IMR-90 (cell line): ENCODE results near the gene FUBP3. TPM values are rescaled to one million over a fixed set of nuclear protein-coding genes. Genes with fewer than 3 reads are reported as not detected.

ENCODE experiments used
- ATAC-seq: fragments of 200-7000 bp; cut with Tn5 transposase; 2 replicates; pipeline ENCODE4 v1.9.1; 2020; ENCODE audit warnings: low read depth, mild to moderate bottlenecking, moderate library complexity
- BruUV-seq: library from RNA; stranded (reverse); fragments of 400-500 nt; replicated peaks from 2 replicates; lab custom pipeline; 2021; lab: Mats Ljungman, UMichigan
- CTCF ChIA-PET: fragments of 300-600 bp; formaldehyde crosslinking; extraction: SDS; loops from one replicate; lab custom pipeline; 2021; ENCODE audit warnings: antibody characterized with exemption; lab: Yijun Ruan, JAX
- POLR2A ChIA-PET: fragments of 300-600 bp; sonication (Branson Sonifier 250); formaldehyde crosslinking; loops from one replicate; lab custom pipeline; 2022; ENCODE audit warnings: antibody characterized with exemption; ENCODE audit not compliant: unreplicated experiment; lab: Charles Lee
- DNase-seq: peaks from one replicate; pipeline ENCODE4 v3.0.0; 2013
- H2AFZ ChIP-seq: replicated peaks from 2 replicates; pipeline ENCODE3; 2013; ENCODE audit warnings: low read length, mild to moderate bottlenecking; ENCODE audit not compliant: poor library complexity
- H2AK5ac ChIP-seq: 2 replicates; pipeline ENCODE4 v1.6.1; 2013; ENCODE audit warnings: low read depth, low read length, inconsistent platforms
- H2AK9ac ChIP-seq: replicated peaks from 2 replicates; pipeline ENCODE3; 2013; ENCODE audit warnings: mild to moderate bottlenecking, low read depth, low read length, moderate library complexity; ENCODE audit not compliant: poor library complexity
- H2BK120ac ChIP-seq: 2 replicates; pipeline ENCODE4 v1.6.1; 2013; ENCODE audit warnings: low read depth, low read length, inconsistent platforms
- H2BK15ac ChIP-seq: 3 replicates; pipeline ENCODE4 v1.6.1; 2013; ENCODE audit warnings: low read depth, low read length, inconsistent platforms
- H2BK20ac ChIP-seq: 2 replicates; pipeline ENCODE4 v1.6.1; 2013; ENCODE audit warnings: low read depth, mild to moderate bottlenecking, inconsistent platforms, low read length, moderate library complexity
- H2BK5ac ChIP-seq: 2 replicates; pipeline ENCODE4 v1.6.1; 2013; ENCODE audit warnings: mild to moderate bottlenecking, low read depth, low read length, inconsistent platforms; ENCODE audit not compliant: poor library complexity, severe bottlenecking
- H3K14ac ChIP-seq: replicated peaks from 2 replicates; pipeline ENCODE4 v1.6.1; 2013; ENCODE audit warnings: low read depth, low read length, inconsistent platforms
- H3K18ac ChIP-seq: 2 replicates; pipeline ENCODE4 v1.6.1; 2013; ENCODE audit warnings: low read depth, low read length, control low read depth
- H3K23ac ChIP-seq: 2 replicates; pipeline ENCODE4 v1.6.1; 2013; ENCODE audit warnings: low read depth, low read length, inconsistent platforms
- H3K27ac ChIP-seq: 2 replicates; pipeline ENCODE4 v1.5.1; 2013; ENCODE audit warnings: mild to moderate bottlenecking, control low read depth, low read length; ENCODE audit not compliant: insufficient read depth
- H3K27me3 ChIP-seq: 2 replicates; pipeline ENCODE4 v1.6.1; 2013; ENCODE audit warnings: low read length; ENCODE audit not compliant: control insufficient read depth, insufficient read depth
- H3K36me3 ChIP-seq: 2 replicates; pipeline ENCODE4 v1.6.1; 2013; ENCODE audit warnings: low read length, mixed read lengths; ENCODE audit not compliant: control insufficient read depth, insufficient read depth
- H3K4ac ChIP-seq: 2 replicates; pipeline ENCODE4 v1.6.1; 2013; ENCODE audit warnings: low read depth, low read length, inconsistent platforms
- H3K4me1 ChIP-seq: 2 replicates; pipeline ENCODE4 v1.6.1; 2013; ENCODE audit warnings: low read length, mixed read lengths; ENCODE audit not compliant: control insufficient read depth, insufficient read depth
- H3K4me2 ChIP-seq: 2 replicates; pipeline ENCODE4 v1.6.1; 2013; ENCODE audit warnings: low read depth, mild to moderate bottlenecking, control low read depth, low read length, moderate library complexity
- H3K4me3 ChIP-seq: 2 replicates; pipeline ENCODE4 v1.5.1; 2013; ENCODE audit warnings: low read depth, mild to moderate bottlenecking, control low read depth, low read length, moderate library complexity; ENCODE audit not compliant: insufficient read depth
- H3K56ac ChIP-seq: 2 replicates; pipeline ENCODE4 v1.6.1; 2013; ENCODE audit warnings: low read length, inconsistent platforms; ENCODE audit not compliant: insufficient read depth; ENCODE audit errors: extremely low read depth
- H3K79me1 ChIP-seq, 2 experiments: 2 replicates each; pipeline ENCODE4 v1.6.1; 2013; ENCODE audit warnings: low read length in 2 of 2, inconsistent platforms in 1 of 2, low read depth in 1 of 2
- H3K9ac ChIP-seq: 2 replicates; pipeline ENCODE4 v1.6.1; 2013; ENCODE audit warnings: low read depth, low read length, control low read depth
- H3K9me1 ChIP-seq: 2 replicates; pipeline ENCODE4 v1.6.1; 2013; ENCODE audit warnings: low read length, inconsistent platforms; ENCODE audit not compliant: insufficient read depth
- H3K9me3 ChIP-seq: 2 replicates; pipeline ENCODE4 v1.6.1; 2013; ENCODE audit warnings: low read length; ENCODE audit not compliant: control insufficient read depth, insufficient read depth
- H4K20me1 ChIP-seq: 2 replicates; pipeline ENCODE4 v1.6.1; 2013; ENCODE audit warnings: low read length, inconsistent platforms; ENCODE audit not compliant: insufficient read depth
- H4K5ac ChIP-seq: 2 replicates; pipeline ENCODE4 v1.6.1; 2013; ENCODE audit warnings: mild to moderate bottlenecking, low read depth, low read length, control low read depth
- H4K8ac ChIP-seq, 2 experiments: 2 replicates each; pipeline ENCODE4 v1.6.1; 2013; ENCODE audit warnings: low read depth in 2 of 2, low read length in 2 of 2, control low read depth in 1 of 2, inconsistent platforms in 1 of 2
- H4K91ac ChIP-seq: 2 replicates; pipeline ENCODE4 v1.6.1; 2013; ENCODE audit warnings: low read depth, low read length, inconsistent platforms; ENCODE audit not compliant: insufficient read depth
- NFE2L2 ChIP-seq: fragments of 150-350 bp; IDR thresholded peaks from 2 replicates; pipeline ENCODE4 v1.6.1; 2016; ENCODE audit warnings: low read depth, mild to moderate bottlenecking, low read length
- WGBS, 2 experiments: methylation state at CpG; one replicate each; pipeline versions ENCODE4 v1.1.5 to v1.1.7; 2013; ENCODE audit warnings: missing lambda C conversion rate in 2 of 2; ENCODE audit not compliant: insufficient read length in 1 of 2; ENCODE audit errors: extremely low coverage in 2 of 2; 5-methylcytosine and 5-hydroxymethylcytosine counted together
- dilution Hi-C: fragments of 300-500 bp; cut with HindIII; formaldehyde crosslinking; loops from one replicate; pipeline ENCODE4 v1.14.3; 2018; ENCODE audit warnings: low sequenced_read_pairs; ENCODE audit not compliant: unreplicated experiment
- in situ Hi-C: fragments of 300-500 bp; cut with MboI; formaldehyde crosslinking; loops from 3 replicates; pipeline ENCODE4 v1.14.3; 2019; ENCODE audit warnings: low sequenced_read_pairs, inconsistent platforms, mixed read lengths
- intact Hi-C: fragments of 100-400 bp; cut with micrococcal nuclease; formaldehyde crosslinking; loops from 2 replicates; pipeline ENCODE4 v1.10.0; 2022
- polyA plus RNA-seq, 3 experiments: library from polyadenylated mRNA; depleted of rRNA; stranded (reverse); fragments of >200 nt; gene quantifications; 2 replicates each; pipeline ENCODE4 v1.2.3, GENCODE V29; 2012; ENCODE audit warnings: low replicate concordance in 1 of 3
- total RNA-seq: library from RNA; depleted of rRNA; stranded (reverse); fragments of >200 nt; gene quantifications from 2 replicates; pipeline ENCODE4 v1.2.3, GENCODE V29; 2012

Gene FUBP3
- total and polyA plus RNA-seq, 2 of the 4 experiments (the other 2 are of a cell fraction), result 32.3 to 50.1 TPM

GRCh38 chr9:130627051-130627450 is 47.7 kb downstream of the FUBP3 start:
- no peak overlapping the region for H2AK5ac ChIP-seq
- ChIA-PET CTCF (no interaction called here), POLR2A (no interaction called here)
- no peaks in the 10 kb centered on the region for H3K4me1 ChIP-seq
- H4K5ac ChIP-seq, result no peak overlapping the region
- no peaks in the 10 kb centered on the region for H3K27me3 ChIP-seq
- no peak overlapping the region for H3K4me2 ChIP-seq
- H2AFZ ChIP-seq, result no peak overlapping the region
- H3K56ac ChIP-seq, result no peak overlapping the region
- no peak overlapping the region for H2BK5ac ChIP-seq
- no peak overlapping the region for H3K4ac ChIP-seq
- dilution Hi-C loops (no loop called here), intact Hi-C loops (no loop called here), in situ Hi-C loops (no loop called here)
- DNase-seq, result no peak
- no peak overlapping the region for H4K91ac ChIP-seq
- H3K9me3 ChIP-seq, result no peaks in the 10 kb centered on the region
- peaks cover 5% of the 10 kb centered on the region; the same call in 1 of the 2 replicates for H4K20me1 ChIP-seq
- no peak overlapping the region for H2BK15ac ChIP-seq
- H3K4me3 ChIP-seq, result no peak overlapping the region
- no peak overlapping the region for H3K27ac ChIP-seq
- H3K18ac ChIP-seq, result no peak overlapping the region
- H2AK9ac ChIP-seq, result no peak overlapping the region
- H3K23ac ChIP-seq, result no peak overlapping the region
- TF ChIP-seq NFE2L2, result no peak
- H3K36me3 ChIP-seq, result peaks cover 74% of the 10 kb centered on the region
- H3K9me1 ChIP-seq, result no peaks in the 10 kb centered on the region
- H2BK120ac ChIP-seq, result no peak overlapping the region
- H3K9ac ChIP-seq, result no peak overlapping the region
- no peak overlapping the region for H4K8ac ChIP-seq
- whole genome bisulfite sequencing, 2 experiments, result no CpG with 5 or more reads among the region's 10 CpGs
- H2BK20ac ChIP-seq, result no peak overlapping the region
- H3K14ac ChIP-seq, result no peak overlapping the region
- BruUV-seq, result no TSS peak
- H3K79me1 ChIP-seq, result peaks cover 0 to 6% of the 10 kb centered on the region in 2 experiments; a peak in 2 of 4 replicates
- ATAC-seq, result no peak
